T-helper 9 cell (primary cell): ENCODE results near the gene HSPG2.
"Not testable (repeated sequence)": the region's sequence is repeated elsewhere in the genome, so short reads cannot be mapped to it uniquely, and the experiment has no call there.

Experiments
- DNase-seq: peaks from one replicate; pipeline ENCODE4 v3.0.0-alpha.2; 2020

HSPG2 gene

DNA sequence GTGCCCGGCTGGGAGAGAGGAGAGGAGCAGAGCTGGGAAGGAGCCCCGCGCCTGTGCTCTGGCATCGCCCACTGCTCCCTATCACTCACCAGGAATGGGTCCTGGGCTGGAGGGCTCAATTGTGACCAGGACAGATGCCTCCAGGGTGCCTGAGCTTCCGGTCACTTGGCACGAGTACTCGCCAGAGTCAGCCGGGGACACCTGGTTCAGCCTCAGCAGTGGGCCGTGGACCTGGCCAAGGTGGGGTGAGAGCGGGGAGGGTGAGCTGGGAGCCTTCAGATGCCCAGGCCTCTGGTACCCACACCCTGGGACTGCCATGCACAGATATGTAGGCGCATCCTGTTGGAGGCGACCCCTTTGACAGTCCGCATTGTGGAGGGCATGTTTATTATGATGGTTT lies 93.9 kb downstream of the HSPG2 start:
- DNase-seq = no peak

- DNase-seq = no peak
Measured at GRCh38 chr1:21842606-21843162, 94.4 kb downstream of the HSPG2 start.

DNA sequence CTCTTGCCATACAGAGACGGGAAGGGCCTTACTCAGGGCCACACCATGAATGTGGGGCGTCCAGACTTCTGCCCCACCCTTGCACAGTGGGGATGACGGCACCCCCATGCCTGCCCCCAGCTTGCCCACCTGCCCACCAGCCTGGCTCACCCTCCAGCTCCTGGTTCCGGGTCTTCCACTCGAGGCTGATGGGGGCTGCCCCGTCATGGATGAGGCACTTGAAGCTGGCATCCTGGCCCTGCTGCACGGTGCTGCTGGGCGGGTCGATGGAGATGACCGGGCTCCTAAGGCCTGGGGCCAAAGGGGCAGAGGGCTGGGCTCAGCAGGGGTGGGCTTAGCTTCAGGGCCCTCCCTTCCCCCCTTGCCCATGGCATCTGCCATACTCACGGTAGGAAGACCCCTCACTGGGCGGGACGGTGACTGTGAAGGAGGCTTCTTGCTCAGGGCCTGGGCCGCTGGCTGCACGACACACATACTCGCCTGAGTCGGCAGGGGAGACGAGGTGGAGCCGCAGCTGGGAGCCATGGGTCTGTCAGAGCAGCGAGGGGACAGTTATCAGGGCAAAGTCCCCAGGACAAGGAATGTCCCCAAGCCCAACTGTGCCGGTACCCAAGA lies 95.2 kb downstream of the HSPG2 start:
- DNase-seq = no peak

- no peak for DNase-seq
Measured at GRCh38 chr1:21840981-21841380, 96.1 kb downstream of the HSPG2 start.

DNA sequence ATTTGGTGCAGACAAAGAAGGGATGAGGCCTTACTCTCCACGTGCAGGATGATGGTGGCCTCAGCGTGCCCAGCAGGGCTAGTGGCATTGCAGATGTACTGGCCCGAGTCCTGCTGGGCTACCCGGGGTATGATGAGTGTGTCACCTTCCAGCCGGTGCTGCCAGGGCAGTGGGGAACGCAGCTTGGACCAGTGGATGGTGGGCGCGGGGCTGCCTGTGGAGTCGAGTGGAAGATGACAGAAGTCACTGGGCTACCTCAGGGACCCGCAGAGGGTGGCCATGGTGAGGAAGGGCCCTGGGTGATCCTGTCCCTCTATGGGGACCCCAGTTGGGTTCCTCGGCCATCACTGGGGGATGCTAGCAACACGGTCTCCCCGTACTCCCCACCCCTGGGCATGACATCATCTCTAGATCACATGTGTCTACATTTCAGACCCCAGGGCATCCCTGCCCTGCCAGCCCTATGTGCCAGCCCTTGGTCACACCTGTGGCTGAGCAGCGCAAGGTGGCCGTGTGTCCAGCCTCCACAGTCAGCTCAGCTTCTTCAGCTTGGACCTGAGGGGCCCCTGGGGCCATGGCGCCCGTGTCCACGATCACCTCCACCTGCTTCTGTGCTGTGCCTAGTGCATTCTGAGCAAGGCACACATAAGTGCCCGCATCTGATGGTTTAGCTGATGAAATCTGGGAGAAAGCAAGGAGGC lies 97.6 kb downstream of the HSPG2 start:
- DNase-seq = no peak

- DNase-seq = no peak
Measured at GRCh38 chr1:21838359-21839157, 98.6 kb downstream of the HSPG2 start.

DNA sequence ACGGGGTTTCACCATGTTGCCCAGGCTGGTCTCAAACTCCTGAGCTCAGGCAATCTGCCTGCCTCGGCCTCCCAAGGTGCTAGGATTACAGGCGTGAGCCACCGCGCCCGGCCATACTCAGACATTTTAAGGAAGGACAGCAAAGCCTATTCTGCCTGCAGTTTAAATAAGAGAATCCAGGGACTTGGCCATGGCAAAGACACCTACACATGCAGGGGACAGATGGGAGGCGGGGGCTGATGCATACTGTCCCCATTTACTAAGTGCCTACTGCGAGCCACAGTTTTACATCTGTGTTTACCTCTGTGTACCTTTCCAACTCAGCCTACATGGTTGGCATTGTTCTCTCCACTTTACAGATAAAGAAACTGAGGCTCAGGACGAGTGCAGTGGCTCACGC lies 99.6 kb downstream of the HSPG2 start:
- no peak for DNase-seq

DNA sequence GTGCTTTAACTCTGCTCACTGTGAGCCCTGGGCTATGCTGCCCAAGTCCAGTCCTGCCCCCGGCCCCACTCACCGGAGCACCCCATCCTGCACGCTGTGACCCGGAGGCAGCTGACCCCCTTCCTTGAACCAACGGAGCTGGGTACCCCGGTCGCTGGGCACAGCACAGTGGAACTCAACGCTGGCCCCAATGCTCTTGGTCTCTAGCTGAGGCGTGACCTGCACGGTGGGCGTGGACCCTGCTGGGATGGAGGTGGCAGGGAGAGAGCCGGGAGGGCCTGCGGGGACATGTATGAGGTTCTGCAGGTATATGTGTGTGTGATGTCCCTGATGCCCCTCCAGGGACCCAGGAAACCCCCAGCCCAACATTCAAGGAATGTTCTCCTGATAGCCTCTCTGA lies 100.4 kb downstream of the HSPG2 start:
- DNase-seq = no peak

DNA sequence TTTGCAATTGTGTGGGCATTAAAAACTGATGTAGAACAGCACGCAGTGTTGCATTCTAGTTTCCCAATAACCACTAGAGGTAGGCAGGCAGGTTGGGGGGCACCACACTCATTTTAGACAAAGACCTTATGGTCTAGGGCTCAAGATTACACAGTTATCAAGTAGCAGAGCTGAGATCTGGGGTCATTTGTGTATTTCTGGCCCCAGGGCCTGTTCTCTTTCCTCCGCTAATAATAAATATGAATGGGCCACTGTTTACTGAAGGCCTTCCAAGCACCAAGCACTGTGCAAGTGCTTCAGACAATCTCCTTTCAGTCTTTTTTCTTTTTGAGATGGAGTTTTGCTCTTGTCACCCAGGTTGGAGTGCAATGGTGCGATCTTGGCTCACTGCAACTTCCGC lies 101.1 kb downstream of the HSPG2 start:
- no peak for DNase-seq

GRCh38 chr1:21834666-21835065 lies 102.4 kb downstream of the HSPG2 start:
- no peak for DNase-seq

GRCh38 chr1:21834094-21834493 lies 103.0 kb downstream of the HSPG2 start:
- DNase-seq = no peak

GRCh38 chr1:21833392-21833976 lies 103.6 kb downstream of the HSPG2 start:
- DNase-seq = no peak

GRCh38 chr1:21831454-21831970 lies 105.6 kb downstream of the HSPG2 start:
- DNase-seq = no peak

GRCh38 chr1:21830792-21831453 lies 106.2 kb downstream of the HSPG2 start:
- no peak for DNase-seq

- DNase-seq = no peak
Measured at GRCh38 chr1:21829294-21829693, 107.8 kb downstream of the HSPG2 start.

DNA sequence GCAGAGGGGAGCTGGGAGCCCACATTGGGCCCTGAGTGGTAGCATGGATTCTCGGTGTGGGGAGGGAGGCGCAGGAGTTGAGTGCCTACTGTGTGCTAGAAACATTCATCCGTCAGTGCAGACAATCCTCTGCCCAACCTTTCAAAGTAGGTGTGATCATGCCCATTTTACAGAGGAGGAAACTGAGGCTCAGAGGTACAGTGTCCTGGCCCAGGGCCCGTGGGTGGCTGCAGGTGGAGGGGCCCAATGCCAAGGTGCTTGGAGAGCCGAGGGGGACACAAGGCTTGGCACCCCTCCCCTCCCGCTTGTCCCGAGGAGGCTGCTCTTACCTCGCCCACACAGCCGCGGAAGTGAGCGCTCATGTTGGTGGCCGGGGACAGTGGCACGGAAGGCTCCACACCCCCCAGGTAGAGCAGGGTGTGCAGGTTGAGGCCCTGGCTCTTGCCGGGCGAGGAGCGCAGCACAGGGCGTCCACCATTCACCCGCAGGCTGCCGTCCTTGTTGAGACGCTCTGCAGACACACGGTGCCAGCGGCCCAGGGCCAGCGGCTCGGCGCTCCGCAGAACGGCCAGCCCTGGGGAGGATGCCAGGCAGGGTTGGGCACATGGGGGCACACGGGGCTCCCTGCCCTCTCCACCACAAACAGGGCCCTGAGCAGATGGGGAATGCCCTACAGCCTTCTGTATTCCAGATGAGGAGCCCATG lies 108.5 kb downstream of the HSPG2 start:
- DNase-seq = no peak

- DNase-seq = no peak
Measured at GRCh38 chr1:21828075-21828474, 109.0 kb downstream of the HSPG2 start.

DNA sequence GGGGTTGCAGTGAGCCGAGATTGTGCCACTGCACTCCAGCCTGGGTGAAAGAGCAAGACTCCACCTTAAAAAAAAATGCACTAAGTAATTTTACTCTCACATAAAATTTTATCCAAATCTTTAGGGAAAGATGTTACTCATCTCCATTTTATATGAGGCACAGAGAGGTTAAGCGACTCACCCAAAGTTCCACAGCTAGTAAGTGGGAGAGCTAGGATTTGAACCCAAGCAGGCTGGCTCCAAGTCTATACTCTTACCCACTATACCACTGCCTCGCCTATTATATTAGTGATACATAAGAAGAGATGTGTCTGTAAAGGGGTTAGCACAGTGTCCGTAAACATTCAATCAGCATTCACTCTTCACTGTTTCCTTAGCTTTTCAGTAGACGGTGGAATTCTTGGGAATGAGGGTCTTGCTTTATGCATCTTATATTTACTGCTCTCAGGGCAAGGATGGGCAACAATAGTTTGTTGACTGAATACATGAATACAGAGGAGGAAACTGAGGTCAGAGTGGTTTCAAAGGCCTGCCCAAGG lies 109.9 kb downstream of the HSPG2 start:
- no peak for DNase-seq

- DNase-seq = not testable (repeated sequence)
Measured at GRCh38 chr1:21826694-21827093, 110.4 kb downstream of the HSPG2 start.

- DNase-seq = no peak
Measured at GRCh38 chr1:21825393-21825792, 111.7 kb downstream of the HSPG2 start.

GRCh38 chr1:21824926-21825325 lies 112.2 kb downstream of the HSPG2 start:
- no peak for DNase-seq
